IMR-90 (cell line): Measurements from ENCODE around the gene SERPINB5. TPM values are rescaled to one million over a fixed set of nuclear protein-coding genes. Genes with fewer than 3 reads are reported as not detected.

Source experiments
- ATAC-seq: fragments of 200-7000 bp; cut with Tn5 transposase; 2 replicates; pipeline ENCODE4 v1.9.1; 2020; ENCODE audit warnings: low read depth, mild to moderate bottlenecking, moderate library complexity
- BruUV-seq: library from RNA; stranded (reverse); fragments of 400-500 nt; replicated peaks from 2 replicates; lab custom pipeline; 2021; lab: Mats Ljungman, UMichigan
- CTCF ChIA-PET: fragments of 300-600 bp; formaldehyde crosslinking; extraction: SDS; loops from one replicate; lab custom pipeline; 2021; ENCODE audit warnings: antibody characterized with exemption; lab: Yijun Ruan, JAX
- POLR2A ChIA-PET: fragments of 300-600 bp; sonication (Branson Sonifier 250); formaldehyde crosslinking; loops from one replicate; lab custom pipeline; 2022; ENCODE audit warnings: antibody characterized with exemption; ENCODE audit not compliant: unreplicated experiment; lab: Charles Lee
- DNase-seq: peaks from one replicate; pipeline ENCODE4 v3.0.0; 2013
- H2AFZ ChIP-seq: replicated peaks from 2 replicates; pipeline ENCODE3; 2013; ENCODE audit warnings: low read length, mild to moderate bottlenecking; ENCODE audit not compliant: poor library complexity
- H2AK5ac ChIP-seq: 2 replicates; pipeline ENCODE4 v1.6.1; 2013; ENCODE audit warnings: low read depth, low read length, inconsistent platforms
- H2AK9ac ChIP-seq: replicated peaks from 2 replicates; pipeline ENCODE3; 2013; ENCODE audit warnings: mild to moderate bottlenecking, low read depth, low read length, moderate library complexity; ENCODE audit not compliant: poor library complexity
- H2BK120ac ChIP-seq: 2 replicates; pipeline ENCODE4 v1.6.1; 2013; ENCODE audit warnings: low read depth, low read length, inconsistent platforms
- H2BK15ac ChIP-seq: 3 replicates; pipeline ENCODE4 v1.6.1; 2013; ENCODE audit warnings: low read depth, low read length, inconsistent platforms
- H2BK20ac ChIP-seq: 2 replicates; pipeline ENCODE4 v1.6.1; 2013; ENCODE audit warnings: low read depth, mild to moderate bottlenecking, inconsistent platforms, low read length, moderate library complexity
- H2BK5ac ChIP-seq: 2 replicates; pipeline ENCODE4 v1.6.1; 2013; ENCODE audit warnings: mild to moderate bottlenecking, low read depth, low read length, inconsistent platforms; ENCODE audit not compliant: poor library complexity, severe bottlenecking
- H3K14ac ChIP-seq: replicated peaks from 2 replicates; pipeline ENCODE4 v1.6.1; 2013; ENCODE audit warnings: low read depth, low read length, inconsistent platforms
- H3K18ac ChIP-seq: 2 replicates; pipeline ENCODE4 v1.6.1; 2013; ENCODE audit warnings: low read depth, low read length, control low read depth
- H3K23ac ChIP-seq: 2 replicates; pipeline ENCODE4 v1.6.1; 2013; ENCODE audit warnings: low read depth, low read length, inconsistent platforms
- H3K27ac ChIP-seq: 2 replicates; pipeline ENCODE4 v1.5.1; 2013; ENCODE audit warnings: mild to moderate bottlenecking, control low read depth, low read length; ENCODE audit not compliant: insufficient read depth
- H3K27me3 ChIP-seq: 2 replicates; pipeline ENCODE4 v1.6.1; 2013; ENCODE audit warnings: low read length; ENCODE audit not compliant: control insufficient read depth, insufficient read depth
- H3K36me3 ChIP-seq: 2 replicates; pipeline ENCODE4 v1.6.1; 2013; ENCODE audit warnings: low read length, mixed read lengths; ENCODE audit not compliant: control insufficient read depth, insufficient read depth
- H3K4ac ChIP-seq: 2 replicates; pipeline ENCODE4 v1.6.1; 2013; ENCODE audit warnings: low read depth, low read length, inconsistent platforms
- H3K4me1 ChIP-seq: 2 replicates; pipeline ENCODE4 v1.6.1; 2013; ENCODE audit warnings: low read length, mixed read lengths; ENCODE audit not compliant: control insufficient read depth, insufficient read depth
- H3K4me2 ChIP-seq: 2 replicates; pipeline ENCODE4 v1.6.1; 2013; ENCODE audit warnings: low read depth, mild to moderate bottlenecking, control low read depth, low read length, moderate library complexity
- H3K4me3 ChIP-seq: 2 replicates; pipeline ENCODE4 v1.5.1; 2013; ENCODE audit warnings: low read depth, mild to moderate bottlenecking, control low read depth, low read length, moderate library complexity; ENCODE audit not compliant: insufficient read depth
- H3K56ac ChIP-seq: 2 replicates; pipeline ENCODE4 v1.6.1; 2013; ENCODE audit warnings: low read length, inconsistent platforms; ENCODE audit not compliant: insufficient read depth; ENCODE audit errors: extremely low read depth
- H3K79me1 ChIP-seq, 2 experiments: 2 replicates each; pipeline ENCODE4 v1.6.1; 2013; ENCODE audit warnings: low read length in 2 of 2, inconsistent platforms in 1 of 2, low read depth in 1 of 2
- H3K9ac ChIP-seq: 2 replicates; pipeline ENCODE4 v1.6.1; 2013; ENCODE audit warnings: low read depth, low read length, control low read depth
- H3K9me1 ChIP-seq: 2 replicates; pipeline ENCODE4 v1.6.1; 2013; ENCODE audit warnings: low read length, inconsistent platforms; ENCODE audit not compliant: insufficient read depth
- H3K9me3 ChIP-seq: 2 replicates; pipeline ENCODE4 v1.6.1; 2013; ENCODE audit warnings: low read length; ENCODE audit not compliant: control insufficient read depth, insufficient read depth
- H4K20me1 ChIP-seq: 2 replicates; pipeline ENCODE4 v1.6.1; 2013; ENCODE audit warnings: low read length, inconsistent platforms; ENCODE audit not compliant: insufficient read depth
- H4K5ac ChIP-seq: 2 replicates; pipeline ENCODE4 v1.6.1; 2013; ENCODE audit warnings: mild to moderate bottlenecking, low read depth, low read length, control low read depth
- H4K8ac ChIP-seq, 2 experiments: 2 replicates each; pipeline ENCODE4 v1.6.1; 2013; ENCODE audit warnings: low read depth in 2 of 2, low read length in 2 of 2, control low read depth in 1 of 2, inconsistent platforms in 1 of 2
- H4K91ac ChIP-seq: 2 replicates; pipeline ENCODE4 v1.6.1; 2013; ENCODE audit warnings: low read depth, low read length, inconsistent platforms; ENCODE audit not compliant: insufficient read depth
- BHLHE40 ChIP-seq: fragments of 150-350 bp; IDR thresholded peaks from 2 replicates; pipeline ENCODE4 v1.6.1; 2016; ENCODE audit warnings: mild to moderate bottlenecking, low read depth, low read length
- CEBPB ChIP-seq: IDR thresholded peaks from 2 replicates; pipeline ENCODE4 v1.6.1; 2012; ENCODE audit warnings: low read depth, low read length, improper control_type of control experiment
- CHD1 ChIP-seq: IDR thresholded peaks from 2 replicates; pipeline ENCODE4 v1.6.1; 2012; ENCODE audit warnings: low read depth, low read length, improper control_type of control experiment
- CTCF ChIP-seq: conservative IDR thresholded peaks from 2 replicates; pipeline ENCODE4 v1.5.1; 2012; ENCODE audit warnings: mild to moderate bottlenecking, low read depth, low read length, improper control_type of control experiment
- MAZ ChIP-seq: IDR thresholded peaks from 2 replicates; pipeline ENCODE4 v1.6.1; 2012; ENCODE audit warnings: low read depth, mild to moderate bottlenecking, low read length, improper control_type of control experiment, moderate library complexity, borderline replicate concordance
- MXI1 ChIP-seq: IDR thresholded peaks from 2 replicates; pipeline ENCODE4 v1.6.1; 2012; ENCODE audit warnings: low read depth, mild to moderate bottlenecking, low read length, moderate library complexity, borderline replicate concordance
- NFE2L2 ChIP-seq: fragments of 150-350 bp; IDR thresholded peaks from 2 replicates; pipeline ENCODE4 v1.6.1; 2016; ENCODE audit warnings: low read depth, mild to moderate bottlenecking, low read length
- POLR2A ChIP-seq: IDR thresholded peaks from 2 replicates; pipeline ENCODE4 v1.6.1; 2012; ENCODE audit warnings: mild to moderate bottlenecking, low read depth, low read length
- RAD21 ChIP-seq: IDR thresholded peaks from 2 replicates; pipeline ENCODE4 v1.6.1; 2012; ENCODE audit warnings: low read length, improper control_type of control experiment
- RFX5 ChIP-seq: IDR thresholded peaks from 2 replicates; pipeline ENCODE4 v1.8.0; 2012; ENCODE audit warnings: low read depth, mild to moderate bottlenecking, low read length, moderate library complexity
- WGBS, 2 experiments: methylation state at CpG; one replicate each; pipeline versions ENCODE4 v1.1.5 to v1.1.7; 2013; ENCODE audit warnings: missing lambda C conversion rate in 2 of 2; ENCODE audit not compliant: insufficient read length in 1 of 2; ENCODE audit errors: extremely low coverage in 2 of 2; 5-methylcytosine and 5-hydroxymethylcytosine counted together
- dilution Hi-C: fragments of 300-500 bp; cut with HindIII; formaldehyde crosslinking; loops from one replicate; pipeline ENCODE4 v1.14.3; 2018; ENCODE audit warnings: low sequenced_read_pairs; ENCODE audit not compliant: unreplicated experiment
- in situ Hi-C: fragments of 300-500 bp; cut with MboI; formaldehyde crosslinking; loops from 3 replicates; pipeline ENCODE4 v1.14.3; 2019; ENCODE audit warnings: low sequenced_read_pairs, inconsistent platforms, mixed read lengths
- intact Hi-C: fragments of 100-400 bp; cut with micrococcal nuclease; formaldehyde crosslinking; loops from 2 replicates; pipeline ENCODE4 v1.10.0; 2022
- polyA plus RNA-seq, 3 experiments: library from polyadenylated mRNA; depleted of rRNA; stranded (reverse); fragments of >200 nt; gene quantifications; 2 replicates each; pipeline ENCODE4 v1.2.3, GENCODE V29; 2012; ENCODE audit warnings: low replicate concordance in 1 of 3
- total RNA-seq: library from RNA; depleted of rRNA; stranded (reverse); fragments of >200 nt; gene quantifications from 2 replicates; pipeline ENCODE4 v1.2.3, GENCODE V29; 2012

SERPINB5 gene
- total and polyA plus RNA-seq, 2 of the 4 experiments (the other 2 are of a cell fraction), result not detected

- Histone ChIP-seq H2AFZ (no peak overlapping the region), H2BK120ac (no peak overlapping the region), H3K4me1 (no peaks in the 10 kb centered on the region), H2BK20ac (no peak overlapping the region), H3K4me3 (no peak overlapping the region), H3K9ac (no peak overlapping the region), H3K9me1 (no peaks in the 10 kb centered on the region), H2AK5ac (no peak overlapping the region), H3K79me1 (no peaks in the 10 kb centered on the region), H4K8ac (no peak overlapping the region), H3K27ac (no peak overlapping the region), H2BK5ac (no peak overlapping the region), H2AK9ac (no peak overlapping the region), H3K27me3 (peaks cover 5% of the 10 kb centered on the region; the same call in 1 of the 2 replicates), H2BK15ac (no peak overlapping the region), H3K23ac (no peak overlapping the region), H3K4ac (no peak overlapping the region), H3K4me2 (no peak overlapping the region), H3K18ac (no peak overlapping the region), H4K5ac (no peak overlapping the region), H3K36me3 (no peaks in the 10 kb centered on the region), H3K56ac (no peak overlapping the region), H4K91ac (no peak overlapping the region), H4K20me1 (no peaks in the 10 kb centered on the region), H3K9me3 (no peaks in the 10 kb centered on the region), H3K14ac (no peak overlapping the region)
- TF ChIP-seq CTCF (no peak), CEBPB (no peak), BHLHE40 (no peak), MXI1 (no peak), RFX5 (no peak), NFE2L2 (no peak), CHD1 (no peak), POLR2A (no peak), MAZ (no peak), RAD21 (no peak)
- in situ Hi-C loops (no loop called here), dilution Hi-C loops (no loop called here), intact Hi-C loops (no loop called here)
- DNase-seq, result no peak
- ChIA-PET POLR2A (no interaction called here), CTCF (interaction anchor here (2.1 kb wide), 1 partner anchor 13 kb away, joined by 7 read pairs; no protein-coding TSS in a partner anchor)
- no peak for ATAC-seq
- WGBS, 2 experiments, result 75% methylated on average over 1 of the region's 3 CpGs; no CpG with 5 or more reads in 1 of the 2 experiments
- BruUV-seq, result no TSS peak
Observed at GRCh38 chr18:63492851-63493250, 16.1 kb downstream of the SERPINB5 start.
